DMS153 treated with DMSO at 0.1 percent for 48 hours (cell line): ENCODE data around the gene SMDT1.
A peak's percentile ranks its signal among the peaks of the same experiment; 100 is the strongest.
"Not testable (repeated sequence)": the region's sequence is repeated elsewhere in the genome, so short reads cannot be mapped to it uniquely, and the experiment has no call there.

ENCODE experiments used
- DNase-seq: peaks from one replicate; lab custom pipeline; 2025; ENCODE audit not compliant: unreplicated experiment; lab: John Stamatoyannopoulos, UW

Gene SMDT1

DNA sequence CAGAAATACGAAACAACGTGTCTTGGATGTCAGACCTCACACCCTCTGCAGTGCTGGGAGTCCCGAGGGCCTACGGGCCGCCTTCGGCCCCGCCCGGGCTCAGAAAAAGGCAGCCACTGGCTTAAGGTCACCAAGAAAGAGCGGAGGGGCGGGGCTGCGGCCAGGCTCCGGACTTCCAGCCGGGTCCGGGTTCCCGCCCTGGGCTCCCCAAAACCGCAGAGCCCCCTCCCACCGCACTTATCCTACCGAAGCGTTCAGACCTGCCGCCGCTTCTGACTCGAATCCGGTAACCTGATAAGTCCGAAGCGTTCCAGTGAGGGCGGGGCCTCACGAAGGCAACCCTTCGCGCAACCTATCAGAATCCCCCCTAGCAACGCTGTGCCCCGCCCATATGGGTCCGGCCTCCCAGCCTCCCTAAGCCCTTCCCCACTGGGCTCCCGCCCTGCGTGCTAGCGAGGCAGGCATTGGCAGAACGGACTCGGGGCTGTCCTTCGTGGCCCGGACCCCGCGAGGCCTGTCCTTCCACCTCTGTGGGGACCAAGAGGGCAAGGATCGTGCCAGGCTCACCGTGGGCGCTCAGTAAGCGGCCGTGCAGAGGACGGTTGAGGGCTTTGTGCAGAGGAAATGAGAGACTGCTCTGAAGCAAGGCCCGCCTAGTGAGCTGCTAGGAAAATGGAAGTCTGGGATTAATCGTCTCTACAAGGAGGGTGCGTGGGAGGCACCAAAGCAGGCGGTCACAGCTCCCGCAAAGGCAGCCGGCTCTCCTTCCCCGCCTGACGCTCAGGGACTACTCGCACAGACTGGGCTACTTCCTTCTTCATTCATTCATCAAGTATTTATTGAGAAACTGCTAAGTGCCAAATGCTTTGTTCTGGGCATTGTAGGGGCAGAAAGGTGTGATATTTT lies 8.7 kb upstream of the SMDT1 start, which contains the start of gene NAGA:
NAGA (minus strand) TSS at position 296 of the 906 bp plus-strand sequence. CDS start 515 bp downstream, outside the sequence.
- DNase-seq: peak; percentile 92

DNA sequence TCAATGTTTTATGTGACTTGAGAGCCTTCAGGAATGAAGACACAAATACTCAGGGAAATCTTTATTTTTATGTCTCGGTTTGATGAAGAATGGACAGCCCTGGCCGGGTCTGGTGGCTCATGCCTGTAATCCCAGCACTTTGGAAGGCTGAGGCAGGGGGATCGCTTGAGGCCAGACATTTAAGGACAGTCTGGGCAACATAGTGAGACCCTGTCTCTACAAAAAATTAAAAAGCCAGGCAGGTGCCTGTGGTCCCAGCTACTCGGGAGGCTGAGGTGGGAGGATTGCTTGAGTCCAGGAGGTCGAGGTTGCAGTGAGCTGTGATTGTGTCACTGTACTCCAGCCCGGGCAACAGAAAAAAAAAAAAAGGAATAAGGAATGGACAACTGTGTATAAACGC lies 8.0 kb upstream of the SMDT1 start:
- not testable (repeated sequence) for DNase-seq

- DNase-seq: no peak
Measured at GRCh38 chr22:42072606-42073330, 6.7 kb upstream of the SMDT1 start.

DNA sequence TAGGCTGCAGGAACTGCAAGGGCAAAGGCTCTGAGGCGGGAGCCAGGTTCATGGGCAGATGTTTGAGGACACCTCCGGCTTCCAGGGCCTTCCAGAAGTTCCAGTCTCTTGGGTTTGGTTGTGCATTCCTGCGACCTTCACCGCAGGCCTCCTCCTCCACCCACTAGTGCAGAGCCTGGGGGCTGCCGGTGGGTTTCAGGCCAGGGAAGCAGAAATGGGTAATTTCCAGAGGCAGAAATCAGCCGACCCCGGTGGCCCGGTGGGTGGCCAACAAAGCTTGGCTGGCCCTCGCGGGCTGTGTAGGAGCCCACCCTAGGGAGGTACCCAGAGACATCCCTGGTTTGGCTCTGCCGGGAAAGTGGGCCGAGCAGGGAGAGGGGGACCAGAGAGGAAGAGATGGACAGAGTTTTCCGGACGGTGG lies 5.9 kb upstream of the SMDT1 start:
- no peak for DNase-seq

- no peak for DNase-seq
Measured at GRCh38 chr22:42074132-42074811, 5.2 kb upstream of the SMDT1 start, which contains the start of gene PHETA2. Gene PHETA2 (plus strand): TSS chr22:42074248. CDS start chr22:42077294, 3,046 bp downstream.

- no peak for DNase-seq
Measured at GRCh38 chr22:42074846-42075676, 4.4 kb upstream of the SMDT1 start.

DNA sequence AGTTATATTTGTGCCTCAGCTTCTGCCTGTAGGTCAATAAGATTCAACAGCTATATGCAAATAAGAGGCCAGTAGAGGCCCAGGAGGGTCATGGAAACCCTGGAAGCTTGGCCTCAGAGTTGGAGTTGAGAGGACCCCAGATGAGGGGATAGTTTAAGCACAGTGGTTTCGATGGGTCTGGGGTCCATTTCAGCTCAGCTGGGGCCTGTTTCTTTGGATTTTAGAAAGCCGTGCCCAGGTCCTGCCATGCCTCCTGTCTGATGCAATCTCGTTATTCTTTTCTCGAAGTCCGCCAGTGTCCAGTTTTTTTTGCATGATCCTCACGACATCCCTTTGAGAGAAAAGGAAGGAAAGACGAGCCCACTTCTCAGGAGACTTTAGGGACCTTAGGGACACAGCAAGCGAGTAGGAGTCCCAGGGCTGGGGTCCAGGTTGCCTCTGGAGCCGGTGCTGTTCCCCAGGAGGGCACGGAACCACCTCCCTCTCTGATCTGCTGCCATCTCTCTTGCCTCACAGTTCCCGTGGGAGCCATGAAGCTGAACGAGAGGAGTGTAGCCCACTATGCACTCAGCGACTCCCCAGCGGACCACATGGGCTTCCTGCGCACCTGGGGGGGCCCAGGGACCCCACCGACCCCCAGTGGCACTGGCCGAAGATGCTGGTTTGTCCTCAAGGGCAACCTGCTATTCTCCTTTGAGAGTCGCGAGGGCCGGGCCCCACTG lies 2.6 kb upstream of the SMDT1 start:
- DNase-seq: no peak

GRCh38 chr22:42077486-42078125 lies 1.9 kb upstream of the SMDT1 start:
- no peak for DNase-seq

DNA sequence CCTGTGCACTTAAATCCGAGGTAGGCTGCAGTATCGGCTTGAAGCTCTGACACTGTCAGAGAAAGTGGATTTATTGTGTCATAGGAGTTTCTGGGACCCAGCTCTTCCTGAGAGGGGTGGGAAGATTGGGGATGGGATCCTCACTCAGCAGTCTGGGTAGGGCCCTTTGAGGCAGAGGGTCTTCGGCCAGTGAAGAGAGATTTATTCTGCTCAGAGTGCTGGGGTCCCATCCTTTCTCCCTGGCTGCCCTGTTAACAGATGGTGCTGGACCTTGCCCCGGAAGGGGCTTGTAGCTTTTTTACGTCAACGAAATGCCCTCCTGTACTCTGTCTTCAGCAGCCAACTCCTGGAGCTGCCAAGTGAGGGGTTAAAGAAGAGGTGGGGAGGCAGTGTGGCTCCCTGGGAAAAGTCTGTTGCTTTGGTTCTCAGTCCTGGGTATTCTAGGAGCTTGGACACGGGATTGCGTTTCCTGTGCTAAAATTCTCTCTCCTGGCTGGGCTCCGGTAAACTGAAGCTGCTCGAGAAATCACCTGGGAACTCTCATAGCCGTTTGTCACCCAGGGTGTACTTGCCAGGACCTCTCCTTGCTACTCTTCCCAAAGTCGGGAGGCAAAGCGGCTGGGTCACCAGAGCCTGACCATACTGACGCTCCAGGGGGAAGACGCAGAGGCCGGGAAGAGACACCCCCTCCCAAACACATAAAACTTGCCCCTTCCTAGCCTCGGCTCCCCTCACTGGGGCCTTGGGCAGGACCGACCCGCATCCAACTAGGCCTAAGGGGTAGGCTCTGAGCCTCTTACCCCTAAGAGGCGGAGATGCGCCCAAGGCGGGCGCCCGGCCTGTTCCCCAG lies 806 bp upstream of the SMDT1 start:
- no peak for DNase-seq

GRCh38 chr22:42080287-42080686 lies 787 bp downstream of the SMDT1 start:
- DNase-seq: peak; percentile 39

GRCh38 chr22:42083119-42083518 lies 3.6 kb downstream of the SMDT1 start:
- no peak for DNase-seq

GRCh38 chr22:42084874-42085273 lies 5.4 kb downstream of the SMDT1 start:
- no peak for DNase-seq

- DNase-seq: no peak
Measured at GRCh38 chr22:42086051-42086450, 6.6 kb downstream of the SMDT1 start.

GRCh38 chr22:42090596-42091454 lies 11.3 kb downstream of the SMDT1 start, which contains the start of gene NDUFA6:
Gene NDUFA6 (minus strand): TSS chr22:42090772. CDS start chr22:42090744, 28 bp downstream.
- DNase-seq: peak; percentile 98

DNA sequence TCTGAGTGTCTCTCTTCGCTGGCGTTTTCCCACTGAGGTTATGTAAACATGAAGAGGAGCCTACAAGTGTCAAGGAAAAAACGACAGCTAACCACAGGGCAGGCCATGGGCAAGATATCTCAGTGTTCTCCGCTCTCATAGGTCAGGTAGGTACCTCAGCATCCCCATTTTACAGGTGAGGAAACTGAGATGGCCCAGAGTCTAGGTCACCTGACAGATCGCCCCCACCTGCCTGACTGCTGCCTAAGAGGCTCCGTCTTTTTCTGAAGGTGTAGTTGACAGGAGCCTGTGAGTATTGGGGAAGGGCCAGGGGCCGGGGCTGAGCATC lies 11.9 kb downstream of the SMDT1 start:
- no peak for DNase-seq

DNA sequence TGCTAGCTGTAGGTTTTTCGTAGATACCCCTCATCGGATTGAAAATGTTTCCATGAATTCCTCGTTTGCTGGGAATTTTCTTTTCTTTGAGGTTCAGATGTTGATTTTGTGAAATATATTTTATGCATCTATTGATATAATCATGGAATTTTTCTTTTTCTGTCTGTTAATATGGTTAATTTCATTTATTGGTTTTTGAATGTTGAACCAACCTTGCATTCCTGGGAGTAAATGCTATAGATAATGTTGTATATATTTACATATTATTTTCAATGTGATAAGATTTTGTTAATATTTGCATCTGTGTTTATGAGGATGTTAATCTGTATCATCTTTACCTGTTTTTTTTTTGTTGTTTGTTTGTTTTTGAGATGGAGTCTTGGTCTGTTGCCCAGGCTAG lies 21.7 kb downstream of the SMDT1 start:
- no peak for DNase-seq

DNA sequence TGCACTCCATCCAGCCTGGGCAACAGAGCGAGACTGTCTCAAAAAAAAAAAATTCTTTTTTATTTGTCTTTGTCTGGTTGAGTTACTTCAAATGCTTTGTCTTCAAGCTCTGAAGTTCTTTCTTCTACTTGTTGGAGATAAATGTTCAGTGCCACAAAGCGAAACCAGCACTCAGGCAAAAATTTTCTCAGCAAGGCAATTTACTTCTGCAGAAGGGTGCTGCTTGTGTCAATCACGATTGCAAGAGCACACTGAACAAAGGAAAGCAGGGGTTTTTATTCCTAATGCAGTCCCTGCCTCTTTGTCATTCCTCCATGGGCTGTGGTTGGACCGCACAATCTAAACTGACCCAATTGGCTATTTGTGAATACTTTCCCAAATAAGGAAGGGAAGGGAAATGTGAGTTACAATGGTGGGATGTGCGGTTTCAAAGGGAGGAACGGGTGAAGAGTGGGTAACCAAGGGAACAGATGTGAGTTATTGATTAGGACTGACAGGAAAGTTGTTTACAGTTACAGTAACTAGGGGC lies 24.9 kb downstream of the SMDT1 start:
- not testable (repeated sequence) for DNase-seq
